Stomach (tissue), 4 donors: ENCODE measurements around the gene TECR.

Source experiments
- POLR2AphosphoS5 ChIP-seq, 3 donors: sonication (generic); formaldehyde crosslinking; IDR thresholded peaks; one replicate each; pipeline ENCODE4 v1.6.1; 2016; ENCODE audit warnings: antibody characterized with exemption in 3 of 3
- TF ChIP-seq, protein P1 (sequence below), 7 experiments: fragments of 450-650 bp in 4 of 7; fragments of 200-600 bp in 3 of 7; sonication (generic) in 3 of 7; IDR thresholded peaks; one replicate each; pipeline ENCODE4 v1.5.1; 2016 to 2019; ENCODE audit warnings: antibody characterized with exemption in 7 of 7, control low read depth in 2 of 7, mild to moderate bottlenecking in 1 of 7

DNA sequence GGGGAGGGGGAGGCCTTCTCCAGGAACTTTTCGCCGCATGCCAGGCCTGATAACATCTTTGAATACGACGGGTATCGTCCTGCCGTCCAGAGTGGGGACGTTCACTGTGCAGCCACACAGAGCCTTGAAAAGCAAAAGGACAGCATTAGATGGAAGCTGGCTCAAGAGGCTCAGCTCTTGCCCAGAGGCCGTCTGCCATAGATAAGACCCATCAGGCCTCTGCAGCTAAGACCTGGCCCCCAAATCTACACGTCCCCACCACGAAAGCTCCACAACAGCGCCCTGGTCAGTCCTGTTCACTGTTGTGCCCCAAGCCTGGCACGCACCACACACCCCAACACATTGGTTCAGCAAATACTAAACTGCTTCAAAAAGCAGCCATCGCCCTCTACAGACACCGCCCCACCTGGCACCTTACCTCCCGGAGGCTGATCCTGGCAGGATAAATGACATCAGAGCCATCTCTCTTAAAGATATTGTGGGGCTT lies 13.3 kb upstream of the TECR start:
- TF ChIP-seq POLR2AphosphoS5 (IDR thresholded peaks at IDR 0.05), result no peak
- TF ChIP-seq, protein P1, sequence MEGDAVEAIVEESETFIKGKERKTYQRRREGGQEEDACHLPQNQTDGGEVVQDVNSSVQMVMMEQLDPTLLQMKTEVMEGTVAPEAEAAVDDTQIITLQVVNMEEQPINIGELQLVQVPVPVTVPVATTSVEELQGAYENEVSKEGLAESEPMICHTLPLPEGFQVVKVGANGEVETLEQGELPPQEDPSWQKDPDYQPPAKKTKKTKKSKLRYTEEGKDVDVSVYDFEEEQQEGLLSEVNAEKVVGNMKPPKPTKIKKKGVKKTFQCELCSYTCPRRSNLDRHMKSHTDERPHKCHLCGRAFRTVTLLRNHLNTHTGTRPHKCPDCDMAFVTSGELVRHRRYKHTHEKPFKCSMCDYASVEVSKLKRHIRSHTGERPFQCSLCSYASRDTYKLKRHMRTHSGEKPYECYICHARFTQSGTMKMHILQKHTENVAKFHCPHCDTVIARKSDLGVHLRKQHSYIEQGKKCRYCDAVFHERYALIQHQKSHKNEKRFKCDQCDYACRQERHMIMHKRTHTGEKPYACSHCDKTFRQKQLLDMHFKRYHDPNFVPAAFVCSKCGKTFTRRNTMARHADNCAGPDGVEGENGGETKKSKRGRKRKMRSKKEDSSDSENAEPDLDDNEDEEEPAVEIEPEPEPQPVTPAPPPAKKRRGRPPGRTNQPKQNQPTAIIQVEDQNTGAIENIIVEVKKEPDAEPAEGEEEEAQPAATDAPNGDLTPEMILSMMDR (IDR thresholded peaks at IDR 0.05), result no peak
